Right renal cortex interstitium (tissue), 3 donors: Measurements from ENCODE around the gene AFAP1L2. TPM values are rescaled to one million over a fixed set of nuclear protein-coding genes. Genes with fewer than 3 reads are reported as not detected.

ENCODE experiments used
- DNase-seq, 3 donors: peaks; one replicate each; pipeline ENCODE4 v3.0.0-alpha.2; 2013; ENCODE audit warnings: low read depth in 3 of 3, low spot score in 2 of 3
- polyA plus RNA-seq, 3 donors: library from polyadenylated mRNA; unstranded; fragments of 120-200 nt; gene quantifications; one replicate each; pipeline ENCODE4 v1.2.1, GENCODE V29; 2013; ENCODE audit not compliant: insufficient read length in 3 of 3

Gene AFAP1L2, protein sequence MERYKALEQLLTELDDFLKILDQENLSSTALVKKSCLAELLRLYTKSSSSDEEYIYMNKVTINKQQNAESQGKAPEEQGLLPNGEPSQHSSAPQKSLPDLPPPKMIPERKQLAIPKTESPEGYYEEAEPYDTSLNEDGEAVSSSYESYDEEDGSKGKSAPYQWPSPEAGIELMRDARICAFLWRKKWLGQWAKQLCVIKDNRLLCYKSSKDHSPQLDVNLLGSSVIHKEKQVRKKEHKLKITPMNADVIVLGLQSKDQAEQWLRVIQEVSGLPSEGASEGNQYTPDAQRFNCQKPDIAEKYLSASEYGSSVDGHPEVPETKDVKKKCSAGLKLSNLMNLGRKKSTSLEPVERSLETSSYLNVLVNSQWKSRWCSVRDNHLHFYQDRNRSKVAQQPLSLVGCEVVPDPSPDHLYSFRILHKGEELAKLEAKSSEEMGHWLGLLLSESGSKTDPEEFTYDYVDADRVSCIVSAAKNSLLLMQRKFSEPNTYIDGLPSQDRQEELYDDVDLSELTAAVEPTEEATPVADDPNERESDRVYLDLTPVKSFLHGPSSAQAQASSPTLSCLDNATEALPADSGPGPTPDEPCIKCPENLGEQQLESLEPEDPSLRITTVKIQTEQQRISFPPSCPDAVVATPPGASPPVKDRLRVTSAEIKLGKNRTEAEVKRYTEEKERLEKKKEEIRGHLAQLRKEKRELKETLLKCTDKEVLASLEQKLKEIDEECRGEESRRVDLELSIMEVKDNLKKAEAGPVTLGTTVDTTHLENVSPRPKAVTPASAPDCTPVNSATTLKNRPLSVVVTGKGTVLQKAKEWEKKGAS
- 10 to 100 TPM; 42.2 to 48.0 (median 44.4) TPM for polyA plus RNA-seq

DNA sequence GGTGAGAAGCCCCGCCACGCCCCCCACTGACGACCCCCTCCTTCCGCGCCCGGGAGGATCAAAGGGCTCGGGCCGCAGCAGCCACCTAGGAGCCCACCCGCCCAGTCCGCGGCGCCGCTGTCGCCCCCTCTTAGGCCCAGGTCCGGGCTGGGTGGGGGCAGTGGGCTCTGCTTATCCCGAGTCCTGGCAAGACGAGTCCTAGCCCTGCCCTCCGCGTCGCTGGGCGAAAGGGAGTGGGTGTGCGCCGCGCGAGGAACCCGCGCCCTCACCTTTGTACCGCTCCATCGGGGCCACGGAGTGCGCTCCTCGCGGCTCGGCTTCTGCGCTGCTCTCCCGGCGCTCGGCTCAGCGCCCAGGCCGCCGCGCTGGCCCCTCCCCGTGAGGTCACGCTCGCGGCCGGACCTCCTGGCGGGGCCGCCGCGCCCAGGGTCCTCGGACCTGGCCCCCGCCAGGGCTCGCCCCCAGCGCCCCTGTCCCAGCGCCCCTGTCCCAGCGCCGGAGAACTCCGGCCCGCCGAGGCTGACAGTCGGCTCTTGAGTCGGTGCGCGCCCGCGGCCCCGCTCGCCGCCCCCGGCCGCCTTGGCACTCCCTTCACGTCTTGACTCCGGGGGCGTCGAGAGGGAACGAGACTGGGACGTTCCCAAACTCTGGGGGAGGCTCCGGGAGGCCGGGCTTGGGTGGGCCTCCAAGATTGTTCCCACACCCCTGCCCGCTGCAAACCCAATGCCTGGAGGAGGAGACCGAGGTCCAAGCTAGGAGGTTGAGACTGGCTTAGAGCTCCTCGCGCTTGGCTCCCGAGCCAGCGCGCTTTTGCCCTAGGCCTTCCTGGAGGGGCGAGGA is at the start of gene AFAP1L2:
AFAP1L2 (minus strand) TSS at position 332 of the 840 bp plus-strand sequence; CDS start at position 285, 47 bp downstream.
- no peak for DNase-seq

DNA sequence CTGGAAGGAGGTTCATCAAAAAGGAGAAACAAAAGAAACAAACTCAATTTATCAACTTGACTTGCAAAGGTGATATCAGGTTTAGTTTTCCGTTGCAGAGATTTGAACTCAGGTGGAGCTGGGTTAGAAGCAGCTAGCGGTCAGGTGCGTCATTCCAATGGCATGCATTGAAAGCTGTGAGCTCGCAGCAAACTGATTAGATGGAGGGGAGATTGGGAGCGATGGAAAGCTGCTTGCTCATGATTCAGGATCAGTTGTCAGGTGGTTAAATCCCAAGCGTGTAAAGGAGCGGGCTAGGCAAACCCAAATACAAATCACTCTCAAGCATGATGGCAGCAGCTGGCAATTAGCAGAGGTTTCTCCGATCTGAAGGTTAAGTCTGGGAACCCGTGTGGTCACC is 49.3 kb upstream of the AFAP1L2 start:
- DNase-seq, result no peak

DNA sequence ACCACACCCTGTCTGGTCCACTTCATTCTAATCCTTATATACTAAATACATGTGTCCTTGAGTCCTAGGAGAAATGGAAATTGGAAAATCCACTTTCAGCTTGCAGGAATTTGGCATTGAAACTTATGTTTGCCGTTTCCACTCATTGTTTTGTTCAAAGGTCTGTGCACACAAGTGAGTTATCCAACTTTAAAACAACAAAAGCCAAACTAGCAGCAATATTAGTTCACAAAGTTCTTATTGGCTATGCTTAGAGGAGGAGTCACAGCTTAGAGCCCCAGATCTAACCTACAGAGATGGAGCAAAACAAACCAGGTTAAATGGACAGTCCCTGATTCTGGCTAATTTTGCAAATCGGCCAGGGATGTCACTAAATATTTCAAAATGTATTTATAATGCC is 44.6 kb upstream of the AFAP1L2 start:
- no peak for DNase-seq

DNA sequence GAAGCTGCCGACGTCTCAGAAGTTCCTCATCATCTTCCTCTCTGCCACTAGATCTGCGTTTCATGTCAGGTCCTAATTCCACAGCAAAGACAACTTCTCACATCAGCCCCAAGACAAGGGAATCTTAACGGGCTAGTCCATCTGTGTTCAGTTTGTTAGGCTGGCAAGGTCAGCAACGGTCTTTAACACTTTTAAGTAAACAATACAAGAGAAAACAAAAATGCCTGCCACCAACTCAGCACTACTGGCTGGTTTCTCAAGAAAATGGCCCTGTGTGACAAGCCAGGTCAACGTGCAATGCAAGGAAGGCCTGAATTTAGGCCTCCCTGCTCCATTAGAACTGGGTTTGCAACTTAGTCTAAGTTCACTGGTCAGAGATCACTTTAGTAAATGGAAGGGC is 41.0 kb upstream of the AFAP1L2 start:
- DNase-seq, result no peak

DNA sequence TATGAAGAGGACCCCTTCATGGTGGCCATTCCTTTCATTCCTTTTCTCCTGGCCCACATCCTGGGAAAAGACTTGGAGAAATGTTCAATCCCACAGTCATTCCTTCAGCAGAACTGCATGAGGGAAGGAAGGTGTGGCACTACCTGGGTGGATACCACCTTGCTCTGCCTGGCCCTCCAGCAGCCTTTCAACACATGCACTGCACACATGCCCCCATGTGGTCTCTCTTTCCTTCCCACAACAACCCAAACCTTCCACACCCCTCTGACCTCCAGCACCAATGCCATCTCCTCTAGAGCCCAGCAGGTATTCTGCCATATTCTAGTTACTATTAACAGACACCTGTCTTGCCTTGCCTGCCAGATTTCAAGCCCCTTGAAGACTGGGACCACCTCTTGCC is 40.5 kb upstream of the AFAP1L2 start:
- no peak for DNase-seq

DNA sequence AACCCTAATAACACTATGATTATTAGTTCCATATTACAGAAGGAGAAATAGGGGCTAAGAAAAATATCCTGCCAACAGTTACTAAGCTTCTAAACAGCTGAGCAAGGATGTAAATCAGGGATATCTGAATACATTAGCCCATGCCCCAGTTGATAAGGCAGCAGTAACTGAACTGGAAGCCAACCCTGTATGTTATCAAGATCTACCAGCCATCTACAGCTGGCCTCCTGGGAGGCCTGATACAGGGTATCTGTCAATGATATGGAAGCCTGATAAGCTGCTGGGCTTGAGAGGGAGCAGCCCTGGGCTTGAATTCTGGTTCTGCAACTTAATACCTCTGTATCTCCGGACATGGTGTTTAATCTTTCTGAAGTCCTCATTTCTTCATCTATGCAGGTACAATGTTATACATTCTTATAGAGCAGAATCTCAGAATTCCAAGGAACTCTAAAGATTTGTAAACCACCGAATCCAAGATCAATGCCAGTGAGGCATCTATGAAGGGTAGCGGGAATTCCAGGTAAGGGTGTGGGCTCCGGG is 37.9 kb upstream of the AFAP1L2 start:
- DNase-seq, result no peak

DNA sequence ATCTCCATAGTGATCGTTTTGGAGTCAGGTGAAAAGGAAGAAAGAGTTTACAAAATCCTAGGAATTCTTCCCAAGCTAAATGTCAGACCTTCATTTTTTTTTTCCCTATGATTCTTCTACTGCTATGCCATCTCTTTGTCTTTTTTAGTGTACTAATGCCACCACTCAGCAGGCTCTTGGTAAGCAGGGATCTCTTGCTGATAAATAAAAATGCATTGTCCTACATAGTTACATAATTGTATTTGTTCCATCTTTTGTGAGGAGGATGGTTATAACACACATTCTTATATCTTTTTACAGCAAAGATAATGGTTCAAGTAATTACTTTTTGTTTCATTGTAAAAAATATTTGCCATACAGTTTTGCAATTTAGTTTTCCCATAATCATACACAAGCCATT is 36.8 kb upstream of the AFAP1L2 start:
- DNase-seq, result no peak

DNA sequence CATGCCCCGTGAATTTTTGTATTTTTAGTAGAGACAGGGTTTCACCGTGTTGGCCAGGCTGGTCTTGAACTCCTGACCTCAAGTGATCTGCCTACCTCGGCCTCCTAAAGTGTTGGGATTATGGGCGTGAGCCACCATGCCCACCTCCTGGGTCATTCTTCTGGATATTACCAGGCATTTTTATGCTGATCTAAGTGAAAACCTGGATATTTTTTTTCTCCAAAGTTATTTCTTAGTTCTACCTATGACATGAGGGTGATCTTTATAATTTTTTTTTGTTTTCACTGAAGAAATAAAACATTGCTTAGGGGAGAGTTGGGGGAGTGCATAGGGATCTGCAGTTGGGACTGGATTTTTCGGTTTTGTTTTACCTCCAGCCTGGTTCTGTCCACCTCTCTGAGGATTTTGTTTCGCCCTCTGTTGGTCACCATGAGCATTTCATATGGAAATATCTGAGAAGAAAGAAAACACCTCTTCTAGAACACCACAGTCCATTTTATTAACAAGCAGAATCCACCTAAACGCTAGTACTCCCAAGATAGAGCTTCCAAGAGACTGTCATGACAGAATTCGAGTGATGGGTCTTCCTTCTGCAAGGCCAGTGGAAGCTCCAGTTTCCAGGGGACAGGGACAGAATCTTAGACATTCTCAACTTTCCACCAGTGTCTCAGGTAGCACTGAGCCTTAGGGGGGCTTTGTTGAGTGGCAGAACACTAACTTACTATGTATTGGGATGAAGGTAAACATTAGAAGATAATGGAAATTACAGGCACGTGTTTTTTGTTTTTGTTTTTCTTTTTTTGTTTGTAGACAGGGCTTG is 33.4 kb upstream of the AFAP1L2 start:
- DNase-seq, result no peak

DNA sequence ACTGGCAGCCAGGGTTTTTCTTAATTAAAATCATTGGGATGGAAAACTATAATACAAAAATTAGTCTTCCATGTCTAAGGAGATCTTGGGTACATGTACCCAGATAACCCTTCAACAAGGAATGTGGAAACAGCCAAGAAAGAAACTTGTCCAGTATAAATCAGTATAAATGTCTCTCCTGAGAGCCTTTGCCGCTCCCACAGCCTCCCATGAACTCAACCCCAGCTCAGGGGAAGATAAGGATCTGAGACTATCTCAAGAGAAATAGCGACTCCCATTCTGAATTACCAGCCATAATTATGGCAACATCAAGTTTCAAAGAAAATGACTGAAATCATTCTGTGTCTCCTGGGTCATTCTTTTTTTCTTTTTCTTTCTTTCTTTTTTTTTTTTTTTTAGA is 32.6 kb upstream of the AFAP1L2 start:
- DNase-seq, result no peak

DNA sequence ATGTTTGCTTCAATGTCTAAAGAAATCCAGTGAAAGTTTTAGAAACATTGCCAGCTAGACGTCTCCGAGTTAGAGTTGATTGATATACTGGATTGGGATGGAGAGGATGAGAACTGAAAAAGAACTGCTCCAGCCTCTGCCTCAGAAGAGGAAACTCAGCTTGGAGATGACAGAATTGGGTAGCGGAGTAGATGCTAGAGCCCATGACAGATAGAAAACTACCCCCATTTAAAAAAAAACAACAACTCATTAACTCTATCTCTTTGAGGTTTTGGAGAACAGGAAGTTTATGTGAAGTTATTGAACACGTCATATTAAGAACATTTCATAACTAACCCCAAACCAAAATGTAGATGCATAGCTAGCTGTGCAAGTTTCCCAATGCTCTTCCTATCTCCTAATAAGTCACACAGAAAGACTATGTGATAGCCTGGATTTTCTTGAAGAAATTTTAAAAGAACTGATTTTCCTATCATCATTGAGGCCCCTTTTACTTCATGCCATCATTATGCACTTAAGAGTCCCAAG is 28.3 kb upstream of the AFAP1L2 start:
- DNase-seq, result no peak

DNA sequence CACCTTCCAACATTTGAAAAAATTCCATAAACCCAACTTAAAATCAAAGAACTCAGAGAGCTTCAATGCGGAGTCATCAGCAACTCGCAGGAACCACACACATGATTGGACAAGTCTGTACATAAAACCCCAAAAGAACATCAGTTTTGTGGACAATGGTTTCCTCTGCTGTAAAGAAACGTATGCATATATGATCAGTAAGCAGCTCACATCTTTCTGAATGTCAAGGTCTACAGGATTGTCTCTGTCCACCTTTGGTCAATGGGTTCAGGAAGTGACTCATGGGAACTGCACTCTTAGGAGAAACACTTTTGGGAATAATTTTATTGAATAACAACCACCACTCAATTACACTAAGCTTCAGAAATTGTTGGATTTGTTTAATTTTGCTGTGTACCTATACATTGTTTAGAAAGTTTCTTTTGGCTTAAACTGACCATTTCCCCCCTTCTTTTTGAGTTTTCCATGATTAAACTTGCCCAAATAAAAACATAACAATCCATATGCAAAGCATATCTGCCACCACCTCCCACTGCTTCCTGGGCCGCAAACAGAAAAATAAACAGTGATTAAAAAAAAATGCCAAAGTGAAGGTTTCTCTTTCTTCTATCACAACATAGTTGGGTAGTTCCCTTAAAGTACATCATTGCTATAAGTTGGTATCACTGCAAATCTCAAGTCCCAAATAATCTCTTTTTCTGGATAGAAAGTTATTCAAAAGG is 27.3 kb upstream of the AFAP1L2 start:
- no peak for DNase-seq

DNA sequence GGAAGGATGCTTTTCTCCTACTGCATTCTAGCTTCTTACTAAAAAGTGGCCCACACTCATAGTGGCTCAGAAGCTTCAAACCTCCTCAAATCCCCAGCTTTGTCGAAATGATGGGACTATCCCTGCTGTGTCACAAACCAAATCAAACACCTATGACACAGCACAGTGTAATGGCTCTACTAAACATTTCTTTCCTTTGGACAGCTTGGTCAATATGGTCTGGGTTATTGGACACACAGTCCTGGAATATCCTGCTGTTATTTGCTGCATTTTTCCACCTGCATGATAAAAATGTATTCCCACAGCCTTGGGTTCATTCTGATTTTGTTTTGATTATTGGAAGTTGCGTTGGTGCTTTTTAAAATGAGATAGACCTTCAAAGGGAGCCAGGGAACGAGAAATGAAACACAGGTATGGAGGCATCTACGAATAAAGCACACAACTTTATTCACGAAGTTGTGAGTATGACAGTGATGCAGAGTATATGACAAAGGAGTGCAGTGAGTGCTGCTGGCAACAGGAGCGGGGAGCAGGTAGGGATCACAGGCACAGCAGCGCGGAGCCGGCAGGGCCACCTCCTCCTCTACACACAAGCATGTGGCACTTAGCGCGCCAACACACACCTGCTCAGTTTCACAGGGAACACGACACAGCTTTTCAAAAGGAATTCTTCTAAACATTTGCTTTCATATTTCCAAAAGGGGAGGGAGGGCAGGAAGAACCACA is 26.5 kb upstream of the AFAP1L2 start:
- no peak for DNase-seq

DNA sequence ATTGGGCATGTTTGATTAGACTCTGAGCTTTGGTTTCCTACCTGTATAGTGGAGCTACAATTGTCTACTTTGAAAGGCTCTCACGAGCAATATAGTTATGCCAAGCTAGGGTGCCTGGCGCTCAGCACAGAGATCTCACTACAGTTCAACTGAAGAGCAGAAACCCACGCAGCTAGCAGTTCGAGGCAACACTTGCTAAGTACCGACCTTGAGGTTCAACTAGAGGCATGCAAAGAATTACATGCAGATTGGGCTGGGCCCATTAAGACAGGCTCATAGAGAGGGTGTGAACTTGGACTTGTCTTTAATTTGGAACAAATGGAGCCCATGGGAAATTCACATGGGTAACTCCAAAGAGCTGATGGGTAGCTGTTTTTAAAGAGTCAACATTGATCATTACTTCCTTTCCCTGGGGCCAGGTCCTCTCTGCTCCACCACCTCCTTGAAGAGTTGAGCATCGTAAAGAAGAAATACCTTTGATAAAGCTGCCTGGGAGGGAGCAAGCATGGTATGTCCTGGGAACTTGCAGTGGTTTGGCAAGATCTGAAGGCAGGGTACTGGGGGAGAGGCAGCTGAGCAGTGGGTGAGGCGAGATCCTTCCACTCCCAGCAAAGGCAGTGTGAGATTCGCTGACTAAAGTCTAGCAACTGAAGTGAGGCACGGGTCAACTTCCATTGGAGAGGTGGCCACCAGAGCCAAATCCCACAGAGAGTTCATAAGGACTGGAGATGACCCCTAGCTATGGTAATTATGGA is 25.5 kb upstream of the AFAP1L2 start:
- no peak for DNase-seq

DNA sequence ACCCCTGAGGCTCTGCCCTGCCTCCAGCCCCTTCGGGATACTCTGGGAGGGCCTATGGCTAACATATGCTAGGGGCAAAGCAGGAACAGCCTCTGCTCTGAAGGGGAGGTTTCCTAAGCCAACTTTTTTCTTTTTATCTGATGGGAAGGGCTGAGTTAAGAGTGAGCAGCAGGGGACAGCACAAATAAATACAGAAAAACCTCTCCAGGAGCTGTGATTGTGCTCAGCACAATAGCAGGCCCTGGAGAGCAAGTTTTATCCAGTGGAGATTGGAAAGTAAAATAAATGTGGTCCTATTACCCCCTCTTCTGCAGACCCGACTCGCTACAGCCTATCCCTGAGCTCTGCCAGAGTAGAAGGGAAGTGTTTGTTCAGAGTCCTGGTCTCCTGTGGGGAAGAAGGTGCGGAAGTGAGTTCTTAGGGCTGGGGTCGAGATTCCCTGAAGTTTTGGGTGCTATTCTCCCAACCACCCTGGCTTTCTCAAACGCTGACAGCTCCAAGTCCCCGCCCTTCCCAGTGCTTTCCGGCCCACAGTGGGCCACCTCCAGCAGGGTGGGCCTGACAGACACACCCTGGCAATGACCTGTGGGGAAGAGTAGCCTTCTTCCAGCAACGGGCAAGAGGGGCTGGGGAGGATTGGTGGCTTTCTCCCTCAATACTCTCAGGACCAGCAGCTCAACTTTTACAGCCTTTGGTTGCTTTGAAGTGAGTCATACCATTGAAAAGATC is 23.0 kb upstream of the AFAP1L2 start:
- DNase-seq, result no peak

DNA sequence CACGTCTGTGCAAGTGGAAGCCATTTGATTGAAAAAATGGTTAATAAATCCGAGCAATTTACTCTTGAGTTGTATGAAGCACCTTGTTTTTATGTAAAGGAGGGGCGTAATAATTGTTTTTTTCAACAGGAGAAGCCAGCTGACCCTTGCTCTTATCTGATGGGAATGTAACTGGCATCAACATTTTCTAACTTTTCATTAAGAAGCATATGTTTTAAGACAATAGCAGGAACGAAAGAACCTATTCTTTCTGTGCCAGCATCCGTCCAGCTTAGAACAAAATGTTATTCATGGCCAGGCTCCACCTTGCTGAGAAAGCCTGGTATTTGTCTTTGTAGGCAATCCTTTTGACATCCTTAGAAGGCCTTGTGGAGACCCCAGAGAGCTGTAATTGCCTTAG is 22.2 kb upstream of the AFAP1L2 start:
- DNase-seq, result no peak

DNA sequence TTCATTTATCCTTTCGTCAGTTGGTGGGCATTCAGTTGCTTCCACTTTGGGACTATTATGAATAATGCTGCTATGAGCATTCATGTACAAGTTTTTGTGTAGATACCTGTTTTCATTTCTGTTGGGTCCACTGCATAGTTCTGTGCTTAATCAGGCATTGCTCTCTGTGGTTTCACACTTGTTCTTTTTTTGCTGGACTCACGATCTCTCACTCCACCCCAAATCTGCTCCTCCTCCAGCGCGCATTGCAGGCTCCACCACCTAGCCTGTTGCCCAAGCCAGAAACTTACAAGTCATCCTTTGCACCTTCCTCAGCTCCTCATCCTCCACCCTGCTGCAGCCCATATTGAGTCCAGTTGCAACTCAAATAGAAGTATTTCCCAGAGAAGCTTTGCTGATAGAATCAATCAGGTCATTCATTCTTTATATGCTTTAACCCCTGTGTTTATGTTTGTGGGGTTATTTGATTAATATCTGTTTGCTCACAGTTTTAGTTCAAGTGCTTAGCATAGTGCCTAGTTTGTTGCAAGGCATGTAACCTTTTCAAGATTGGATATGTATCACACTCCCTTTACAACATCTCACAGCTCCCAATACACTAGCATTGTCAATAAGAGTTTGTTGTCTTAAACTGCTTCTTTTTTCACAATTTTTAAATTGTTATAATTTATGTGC is 16.6 kb upstream of the AFAP1L2 start:
- DNase-seq, result no peak
